NB4 (cell line): ENCODE results near the gene NHS.

Source experiments
- MYC ChIP-seq: IDR thresholded peaks from 2 replicates; pipeline ENCODE4 v1.6.1; 2011; ENCODE audit warnings: low read depth, low read length
- POLR2A ChIP-seq: IDR thresholded peaks from 2 replicates; pipeline ENCODE4 v1.6.1; 2011; ENCODE audit warnings: mild to moderate bottlenecking; ENCODE audit not compliant: insufficient read length; ENCODE audit errors: extremely low read depth
- TF ChIP-seq, protein P1 (sequence below): IDR thresholded peaks from 2 replicates; pipeline ENCODE4 v1.6.1; 2011; ENCODE audit warnings: low read depth, low read length
- TF ChIP-seq, protein P2 (sequence below): IDR thresholded peaks from one replicate; pipeline ENCODE4 v1.5.1; 2012; ENCODE audit warnings: low read depth, low read length

DNA sequence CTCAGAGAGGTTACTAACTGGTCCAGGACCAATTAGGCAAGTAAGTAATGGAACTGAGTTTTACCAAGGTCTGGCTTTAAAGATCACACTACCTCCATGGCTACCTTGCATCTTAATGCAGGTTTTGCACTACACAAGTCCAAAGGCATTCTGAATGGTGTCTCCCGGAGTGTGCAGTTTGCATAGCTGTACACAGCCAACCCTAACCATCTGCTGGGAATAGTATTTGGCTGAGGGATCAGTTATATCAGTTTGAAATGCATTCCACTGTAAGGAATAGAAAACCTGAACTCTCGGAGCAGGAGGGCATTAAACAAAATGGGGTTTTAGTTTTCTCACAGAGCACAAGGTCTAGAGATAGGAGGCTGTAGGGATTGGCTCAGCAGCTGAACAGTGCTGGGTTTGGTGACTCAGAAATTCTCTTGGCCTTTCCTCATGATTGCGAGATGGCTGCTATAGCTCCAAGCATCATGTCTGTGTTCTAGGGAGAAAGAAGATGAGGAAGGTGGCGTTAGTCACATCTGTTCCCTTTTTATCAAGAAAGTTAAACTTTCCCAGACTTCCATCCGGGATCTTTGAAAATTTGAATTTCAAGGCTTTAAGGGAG, 177.1 kb downstream of the NHS start:
- TF ChIP-seq, protein P1, sequence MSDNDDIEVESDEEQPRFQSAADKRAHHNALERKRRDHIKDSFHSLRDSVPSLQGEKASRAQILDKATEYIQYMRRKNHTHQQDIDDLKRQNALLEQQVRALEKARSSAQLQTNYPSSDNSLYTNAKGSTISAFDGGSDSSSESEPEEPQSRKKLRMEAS: no peak
- TF ChIP-seq, protein P2, sequence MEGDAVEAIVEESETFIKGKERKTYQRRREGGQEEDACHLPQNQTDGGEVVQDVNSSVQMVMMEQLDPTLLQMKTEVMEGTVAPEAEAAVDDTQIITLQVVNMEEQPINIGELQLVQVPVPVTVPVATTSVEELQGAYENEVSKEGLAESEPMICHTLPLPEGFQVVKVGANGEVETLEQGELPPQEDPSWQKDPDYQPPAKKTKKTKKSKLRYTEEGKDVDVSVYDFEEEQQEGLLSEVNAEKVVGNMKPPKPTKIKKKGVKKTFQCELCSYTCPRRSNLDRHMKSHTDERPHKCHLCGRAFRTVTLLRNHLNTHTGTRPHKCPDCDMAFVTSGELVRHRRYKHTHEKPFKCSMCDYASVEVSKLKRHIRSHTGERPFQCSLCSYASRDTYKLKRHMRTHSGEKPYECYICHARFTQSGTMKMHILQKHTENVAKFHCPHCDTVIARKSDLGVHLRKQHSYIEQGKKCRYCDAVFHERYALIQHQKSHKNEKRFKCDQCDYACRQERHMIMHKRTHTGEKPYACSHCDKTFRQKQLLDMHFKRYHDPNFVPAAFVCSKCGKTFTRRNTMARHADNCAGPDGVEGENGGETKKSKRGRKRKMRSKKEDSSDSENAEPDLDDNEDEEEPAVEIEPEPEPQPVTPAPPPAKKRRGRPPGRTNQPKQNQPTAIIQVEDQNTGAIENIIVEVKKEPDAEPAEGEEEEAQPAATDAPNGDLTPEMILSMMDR: no peak
- TF ChIP-seq POLR2A: no peak
- no peak for TF ChIP-seq MYC
